H7 (cell line): Measurements from ENCODE around the gene M6PR. TPM values are rescaled to one million over a fixed set of nuclear protein-coding genes. Genes with fewer than 3 reads are reported as not detected.
"Not testable (repeated sequence)": the region's sequence is repeated elsewhere in the genome, so short reads cannot be mapped to it uniquely, and the experiment has no call there.

Source experiments
- DNase-seq: peaks from one replicate; pipeline ENCODE4 v3.0.0; 2012
- H3K27me3 ChIP-seq: 2 replicates; pipeline ENCODE4 v1.6.0; 2011; ENCODE audit warnings: mild to moderate bottlenecking, low read length; ENCODE audit not compliant: control insufficient read depth, insufficient read depth
- H3K36me3 ChIP-seq: replicated peaks from 2 replicates; pipeline ENCODE4 v1.5.1; 2011; ENCODE audit warnings: low read length; ENCODE audit not compliant: control insufficient read depth, insufficient read depth
- H3K4me3 ChIP-seq: 2 replicates; pipeline ENCODE4 v1.5.1; 2011; ENCODE audit warnings: low read depth, mild to moderate bottlenecking, control low read depth, low read length, moderate library complexity; ENCODE audit not compliant: insufficient read depth
- total RNA-seq: library from RNA; depleted of rRNA; stranded (reverse); fragments of >200 nt; shearing (Covaris generic); gene quantifications from 2 replicates; pipeline ENCODE4 v1.2.3, GENCODE V29; 2014

Gene M6PR
- total RNA-seq, 1 experiment from 2014 or later = 182 TPM

DNA sequence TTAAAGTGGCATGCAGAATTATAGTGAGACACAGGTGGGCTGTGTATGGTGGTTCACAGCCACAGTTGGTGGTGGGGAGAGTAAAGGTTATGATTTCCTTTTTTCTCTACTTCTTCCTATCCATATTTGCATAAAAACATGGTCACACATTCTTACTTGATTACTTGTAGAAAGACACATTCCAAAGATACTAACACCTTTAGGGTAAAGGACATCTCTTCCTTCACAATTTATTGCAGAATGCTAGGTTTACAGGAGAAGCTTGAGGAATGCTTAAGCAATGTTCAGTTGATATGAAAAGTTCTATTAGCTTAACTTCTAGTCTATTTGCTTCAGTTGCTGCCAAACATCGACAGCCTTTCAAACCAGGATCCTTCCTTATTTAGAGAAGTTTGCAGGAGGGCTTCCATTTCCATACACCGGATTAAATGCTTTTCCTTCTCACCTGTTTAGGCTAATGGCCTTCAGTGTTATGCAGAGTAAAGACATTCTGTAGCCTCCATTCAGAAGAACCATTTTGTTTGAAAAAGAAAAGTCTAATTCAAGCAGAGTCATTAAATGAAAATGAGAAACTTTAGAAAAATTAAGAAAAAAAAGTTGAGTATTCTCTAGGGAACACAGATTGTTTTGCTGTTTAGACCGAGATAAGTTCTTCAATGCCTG lies 37.7 kb downstream of the M6PR start:
- Histone ChIP-seq H3K4me3 (no peak overlapping the region), H3K36me3 (peaks cover under 1% of the 10 kb centered on the region)

GRCh38 chr12:8909752-8910151 lies 39.7 kb downstream of the M6PR start:
- Histone ChIP-seq H3K27me3 (no peaks in the 10 kb centered on the region), H3K4me3 (no peak overlapping the region), H3K36me3 (no peaks in the 10 kb centered on the region)
- no peak for DNase-seq

More for the DNA sequence above, 37.7 kb downstream of the M6PR start:
- H3K27me3 ChIP-seq = no peaks in the 10 kb centered on the region
- DNase-seq = peak; percentile 42

DNA sequence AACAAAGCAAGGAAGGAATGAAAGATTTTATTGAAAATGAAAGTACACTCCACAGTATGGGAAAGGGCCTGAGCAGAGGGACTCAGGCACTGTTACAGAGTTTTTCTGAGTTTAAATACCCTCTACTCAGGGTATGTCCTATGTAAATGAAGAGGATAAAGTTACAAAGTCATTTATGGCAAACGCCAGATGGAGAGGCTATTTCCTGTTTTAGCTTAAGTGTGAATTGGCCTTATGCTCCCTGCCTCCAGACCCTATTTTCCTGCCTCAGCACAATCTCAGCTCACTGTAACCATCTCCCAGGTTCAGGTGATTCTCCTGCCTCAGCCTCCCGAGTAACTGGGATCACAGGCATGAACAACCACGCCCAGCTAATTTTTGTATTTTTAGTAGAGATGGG lies 41.9 kb downstream of the M6PR start:
- Histone ChIP-seq H3K4me3 (no peak overlapping the region), H3K36me3 (no peaks in the 10 kb centered on the region), H3K27me3 (no peaks in the 10 kb centered on the region)
- DNase-seq = no peak

DNA sequence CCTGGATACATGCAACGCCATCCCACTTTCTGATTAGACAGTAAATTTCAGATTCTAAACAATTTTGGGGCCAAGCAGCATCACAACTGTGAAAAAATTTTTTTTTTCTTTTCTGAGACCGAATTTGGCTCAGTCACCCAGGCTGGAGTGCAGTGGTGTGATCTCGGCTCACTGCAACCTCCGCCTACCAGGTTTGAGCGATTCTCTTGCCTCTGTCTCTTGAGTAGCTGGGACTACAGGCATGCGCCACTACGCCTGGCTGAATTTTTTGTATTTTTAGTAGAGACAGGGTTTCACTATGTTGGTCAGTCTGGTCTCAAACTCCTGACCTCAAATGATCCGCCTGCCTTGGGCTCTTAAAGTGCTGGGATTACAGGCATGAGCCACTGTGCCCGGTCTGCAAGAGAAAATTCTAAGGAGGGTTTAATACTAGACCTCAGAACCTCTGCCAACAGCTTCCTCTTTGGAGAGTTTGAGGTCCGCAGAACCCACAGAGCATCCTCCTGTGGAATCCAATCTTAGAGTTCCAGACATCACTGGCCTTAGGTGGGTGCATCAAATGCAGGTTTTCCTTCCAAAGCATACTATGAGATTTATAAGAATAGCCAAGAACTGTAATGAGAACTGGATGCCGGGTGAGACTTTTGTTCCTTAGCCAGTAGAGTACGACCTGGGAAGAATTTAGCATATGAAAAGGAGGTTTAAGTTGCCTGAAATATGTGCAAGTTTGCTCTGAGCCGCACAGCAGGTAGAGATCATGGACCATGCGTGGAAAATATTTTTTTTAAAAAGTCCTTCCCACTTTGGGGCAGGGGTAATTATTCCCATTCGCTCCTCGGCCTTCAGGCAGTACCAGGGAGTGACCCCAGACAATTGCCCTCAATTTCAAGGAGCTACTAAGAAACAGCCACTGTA lies 42.9 kb downstream of the M6PR start:
- no peak for DNase-seq
- no peaks in the 10 kb centered on the region for H3K36me3 ChIP-seq
- H3K27me3 ChIP-seq = no peaks in the 10 kb centered on the region
- H3K4me3 ChIP-seq = no peak overlapping the region

DNA sequence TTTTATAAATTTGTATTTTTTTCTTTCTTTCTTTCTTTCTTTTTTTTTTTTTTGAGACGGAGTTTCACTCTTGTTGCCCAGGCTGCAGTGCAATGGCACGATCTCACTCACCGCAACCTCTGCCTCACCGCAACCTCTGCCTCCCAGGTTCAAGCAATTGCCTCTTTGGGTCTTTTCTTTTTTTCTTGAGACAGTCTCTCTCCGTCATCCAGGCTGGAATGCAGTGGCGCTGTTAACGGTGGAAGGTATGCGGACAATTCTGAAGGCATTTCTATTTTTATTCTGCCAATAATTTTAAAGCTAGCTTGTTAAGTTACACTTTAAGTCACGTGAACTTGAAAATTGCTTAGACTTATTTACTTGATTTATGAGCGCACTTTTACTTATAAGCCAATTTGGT lies 43.9 kb downstream of the M6PR start:
- DNase-seq = no peak
- no peak overlapping the region for H3K4me3 ChIP-seq

DNA sequence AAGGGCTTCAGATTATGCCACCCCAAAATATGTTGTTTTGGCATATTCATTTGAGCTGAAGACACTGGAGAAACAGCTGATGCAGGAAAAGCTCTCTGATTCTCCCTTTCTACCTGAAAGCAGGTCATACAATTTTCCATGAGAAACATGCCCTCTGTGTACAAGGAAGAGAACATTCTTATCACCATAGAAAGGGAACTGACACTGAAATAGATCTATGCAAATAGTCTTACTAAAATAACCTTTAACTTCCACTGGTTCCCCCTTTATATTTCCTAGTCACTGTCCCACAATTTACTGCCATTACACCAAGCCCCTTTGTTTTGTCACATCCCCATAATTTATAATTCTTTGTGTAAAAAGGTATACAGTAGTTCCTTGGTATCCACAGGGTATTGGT lies 44.8 kb downstream of the M6PR start:
- H3K36me3 ChIP-seq = no peaks in the 10 kb centered on the region
- H3K27me3 ChIP-seq = no peaks in the 10 kb centered on the region
- H3K4me3 ChIP-seq = no peak overlapping the region
- no peak for DNase-seq

More for the DNA sequence above, 43.9 kb downstream of the M6PR start:
- no peaks in the 10 kb centered on the region for H3K36me3 ChIP-seq
- no peaks in the 10 kb centered on the region for H3K27me3 ChIP-seq

DNA sequence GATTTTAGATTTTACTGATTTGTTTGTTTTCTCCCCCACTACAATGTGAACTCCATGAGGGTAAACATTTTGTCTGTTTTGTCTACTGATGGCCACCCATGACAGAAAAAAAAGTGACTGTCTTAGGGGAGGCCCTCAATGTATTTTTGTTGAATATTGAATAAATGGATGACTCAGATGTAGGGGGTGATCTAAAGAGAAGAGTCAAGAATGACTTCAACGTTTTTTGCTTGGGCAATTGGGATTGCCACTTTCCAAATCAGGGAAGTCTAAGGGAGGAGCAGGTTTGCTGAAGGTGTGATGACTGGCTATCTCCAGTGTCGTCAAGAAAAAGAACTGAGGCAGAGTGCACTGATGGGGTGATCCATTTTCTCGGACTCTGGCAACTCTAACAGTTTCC lies 45.8 kb downstream of the M6PR start:
- H3K4me3 ChIP-seq = no peak overlapping the region
- H3K27me3 ChIP-seq = no peaks in the 10 kb centered on the region
- no peak for DNase-seq

GRCh38 chr12:8902703-8903102 lies 46.7 kb downstream of the M6PR start:
- H3K4me3 ChIP-seq, DNase-seq, H3K27me3 ChIP-seq, H3K36me3 ChIP-seq: not testable (repeated sequence)

More for the DNA sequence above, 45.8 kb downstream of the M6PR start:
- H3K36me3 ChIP-seq = no peaks in the 10 kb centered on the region

DNA sequence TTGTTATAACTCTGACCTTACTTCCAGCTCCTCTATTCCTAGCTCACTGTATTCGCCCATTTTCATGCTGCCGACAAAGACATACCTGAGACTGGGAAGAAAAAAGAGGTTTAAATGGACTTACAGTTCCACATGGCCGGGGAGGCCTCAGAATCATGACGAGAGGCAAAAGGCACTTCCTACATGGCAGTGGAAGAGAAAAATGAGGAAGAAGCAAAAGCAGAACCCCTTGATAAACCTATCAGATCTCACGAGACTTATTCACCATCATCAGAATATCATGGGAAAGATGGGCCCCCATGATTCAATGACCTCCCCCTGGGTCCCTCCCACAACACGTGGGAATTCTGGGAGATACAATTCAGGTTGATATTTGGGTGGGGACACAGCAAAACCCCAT lies 49.6 kb downstream of the M6PR start:
- no peak overlapping the region for H3K4me3 ChIP-seq
- DNase-seq = no peak
- no peaks in the 10 kb centered on the region for H3K27me3 ChIP-seq
- H3K36me3 ChIP-seq = no peaks in the 10 kb centered on the region

DNA sequence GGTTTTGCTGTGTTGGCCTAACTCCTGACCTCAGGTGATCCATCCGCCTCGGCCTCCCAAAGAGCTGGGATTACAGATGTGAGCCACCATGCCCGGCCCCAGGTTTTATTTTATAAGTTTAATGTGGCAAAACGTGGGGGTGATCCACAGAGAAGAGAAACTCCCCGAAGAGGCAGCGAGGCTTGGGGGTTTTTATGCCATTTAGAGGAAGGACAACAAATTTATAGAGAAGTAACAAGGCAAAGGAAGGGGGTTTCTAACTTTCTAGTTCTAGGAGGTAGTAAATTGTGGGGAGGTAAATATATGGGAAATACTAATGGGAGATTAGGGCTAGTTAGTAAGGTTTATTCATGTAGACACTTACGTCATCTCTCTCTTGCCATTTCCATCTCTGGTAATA lies 52.4 kb downstream of the M6PR start:
- no peaks in the 10 kb centered on the region for H3K36me3 ChIP-seq
- no peaks in the 10 kb centered on the region for H3K27me3 ChIP-seq
- H3K4me3 ChIP-seq = no peak overlapping the region
- DNase-seq = no peak

DNA sequence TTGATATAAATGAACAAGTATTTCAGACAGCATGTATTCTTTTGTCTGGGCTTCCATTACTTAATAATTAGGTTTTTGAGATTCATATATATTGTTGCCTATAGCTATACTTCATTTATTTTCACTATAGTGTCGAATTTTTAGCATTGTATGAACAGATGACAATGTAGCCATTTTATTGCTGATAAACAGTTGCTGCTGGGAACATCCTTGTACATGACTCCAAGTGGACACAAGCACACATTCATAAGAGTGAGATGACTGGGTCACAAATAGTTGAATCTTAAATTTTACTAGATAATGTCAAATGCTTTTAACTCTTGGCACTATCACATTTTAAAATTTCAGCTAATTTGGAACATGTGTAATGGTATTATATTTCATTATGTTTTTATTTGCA lies 54.5 kb downstream of the M6PR start:
- DNase-seq = no peak
- Histone ChIP-seq H3K27me3 (no peaks in the 10 kb centered on the region), H3K36me3 (no peaks in the 10 kb centered on the region), H3K4me3 (no peak overlapping the region)

- Histone ChIP-seq H3K27me3 (no peaks in the 10 kb centered on the region), H3K4me3 (no peak overlapping the region), H3K36me3 (no peaks in the 10 kb centered on the region)
- no peak for DNase-seq
Observed at GRCh38 chr12:8894378-8894777, 55.1 kb downstream of the M6PR start.

- H3K4me3 ChIP-seq = no peak overlapping the region
- H3K36me3 ChIP-seq = no peaks in the 10 kb centered on the region
- DNase-seq = no peak
- H3K27me3 ChIP-seq = no peaks in the 10 kb centered on the region
Observed at GRCh38 chr12:8891976-8892375, 57.5 kb downstream of the M6PR start.
